HepG2 (cell line): ENCODE results near the gene GP1BA. TPM values are rescaled to one million over a fixed set of nuclear protein-coding genes. Genes with fewer than 3 reads are reported as not detected.

Source experiments
- CEBPZ ChIP-seq: IDR thresholded peaks from 2 replicates; pipeline ENCODE4 v1.6.1; 2012; ENCODE audit warnings: low read length, improper control_type of control experiment
- CHD2 ChIP-seq: IDR thresholded peaks from 2 replicates; pipeline ENCODE4 v1.6.1; 2011; ENCODE audit warnings: low read depth, low read length, improper control_type of control experiment
- DBP ChIP-seq: sonication (generic); formaldehyde crosslinking; IDR thresholded peaks from 2 replicates; pipeline ENCODE4 v1.4.0; 2020; ENCODE audit warnings: missing genetic modification reagents; ENCODE audit errors: not compliant biosample characterization
- E2F1 ChIP-seq: sonication (generic); formaldehyde crosslinking; IDR thresholded peaks from 2 replicates; pipeline ENCODE4 v1.5.0; 2020; ENCODE audit warnings: missing genetic modification reagents
- HMG20A ChIP-seq: IDR thresholded peaks from 2 replicates; pipeline ENCODE4 v1.6.1; 2016; ENCODE audit warnings: borderline replicate concordance
- KDM5A ChIP-seq: fragments of 200-600 bp; sonication (generic); IDR thresholded peaks from 2 replicates; pipeline ENCODE4 v1.7.0; 2018; ENCODE audit warnings: antibody characterized with exemption, mild to moderate bottlenecking, low read length, borderline replicate concordance
- NFATC3 ChIP-seq: sonication (generic); formaldehyde crosslinking; IDR thresholded peaks from 2 replicates; pipeline ENCODE4 v1.5.1; 2020; ENCODE audit warnings: mild to moderate bottlenecking, missing genetic modification reagents
- POLR2AphosphoS5 ChIP-seq: IDR thresholded peaks from 2 replicates; pipeline ENCODE4 v1.6.1; 2012; ENCODE audit warnings: low read depth, low read length
- PRDM10 ChIP-seq: sonication (generic); formaldehyde crosslinking; IDR thresholded peaks from 2 replicates; pipeline ENCODE4 v1.4.0; 2020; ENCODE audit warnings: low read depth, missing genetic modification reagents
- SATB2 ChIP-seq: sonication (generic); formaldehyde crosslinking; IDR thresholded peaks from 2 replicates; pipeline ENCODE4 v1.5.0; 2020; ENCODE audit warnings: missing genetic modification reagents
- TEAD2 ChIP-seq: sonication (generic); formaldehyde crosslinking; IDR thresholded peaks from 2 replicates; pipeline ENCODE4 v1.9.0; 2021; ENCODE audit warnings: missing genetic modification reagents
- TEAD3 ChIP-seq: optimal IDR thresholded peaks from 2 replicates; pipeline ENCODE3; 2016; ENCODE audit warnings: borderline replicate concordance
- YEATS2 ChIP-seq: sonication (generic); formaldehyde crosslinking; IDR thresholded peaks from 2 replicates; pipeline ENCODE4 v1.4.0; 2020; ENCODE audit warnings: missing genetic modification reagents, borderline replicate concordance
- ZNF430 ChIP-seq: sonication (generic); formaldehyde crosslinking; IDR thresholded peaks from 2 replicates; pipeline ENCODE4 v1.9.0; 2021; ENCODE audit warnings: mild to moderate bottlenecking, missing genetic modification reagents
- ZNF431 ChIP-seq: sonication (generic); formaldehyde crosslinking; IDR thresholded peaks from 2 replicates; pipeline ENCODE4 v1.9.0; 2022; ENCODE audit warnings: missing genetic modification reagents, low read depth, mild to moderate bottlenecking, borderline replicate concordance
- ZNF501 ChIP-seq: sonication (generic); formaldehyde crosslinking; IDR thresholded peaks from 2 replicates; pipeline ENCODE4 v1.5.1; 2020; ENCODE audit warnings: mild to moderate bottlenecking, moderate library complexity, missing genetic modification reagents
- ZNF839 ChIP-seq: sonication (generic); formaldehyde crosslinking; IDR thresholded peaks from 2 replicates; pipeline ENCODE4 v1.4.0; 2020; ENCODE audit warnings: missing genetic modification reagents, mild to moderate bottlenecking, borderline replicate concordance
- polyA plus RNA-seq, 8 experiments: library from polyadenylated mRNA; depleted of rRNA in 3 of 8; stranded (reverse) in 7 of 8; unstranded in 1 of 8; fragments of >200 nt; fragmentation: Illumina TruSeq in 4 of 8; extraction: Trizol in 4 of 8; gene quantifications; 2 replicates each; pipeline versions ENCODE4 v1.2.1 to v1.2.3, GENCODE V29; 2011 to 2016; ENCODE audit warnings: low read depth in 4 of 8, missing spikeins in 1 of 8, mixed read lengths in 1 of 8; ENCODE audit not compliant: insufficient read depth in 1 of 8
- total RNA-seq, 5 experiments: library from RNA; depleted of rRNA; stranded (reverse); fragments of >200 nt; fragmentation: Illumina TruSeq; extraction: Trizol; gene quantifications; 2 replicates each; pipeline ENCODE4 v1.2.3, GENCODE V29; 2016; ENCODE audit warnings: low read depth in 1 of 5

GP1BA gene
- total and polyA plus RNA-seq, 2 of the 13 experiments (the other 11 are each of a cell fraction or from before 2014, with no cell fraction given), result not detected

GRCh38 chr17:4966844-4967538 lies 34.9 kb downstream of the GP1BA start (continued):
- TF ChIP-seq PRDM10 (CRISPR knock-in tag) (no peak), CHD2 (peak; percentile 75), E2F1 (CRISPR knock-in tag) (peak; percentile 72; the same call in 1 of the 2 replicates), YEATS2 (CRISPR knock-in tag) (no peak), TEAD2 (CRISPR knock-in tag) (peak; percentile 88), SATB2 (peak; percentile 38; the same call in 1 of the 2 replicates), ZNF501 (CRISPR knock-in tag) (peak; percentile 53; the same call in 1 of the 2 replicates), DBP (CRISPR knock-in tag) (peak; percentile 55), ZNF430 (CRISPR knock-in tag) (peak; percentile 66; the same call in 1 of the 2 replicates), ZNF839 (CRISPR knock-in tag) (no peak), KDM5A (peak; percentile 13; the same call in 1 of the 2 replicates), HMG20A (CRISPR knock-in tag) (no peak), TEAD3 (peak; percentile 91), CEBPZ (peak; percentile 93), NFATC3 (CRISPR knock-in tag) (peak; percentile 75; the same call in 1 of the 2 replicates), ZNF431 (CRISPR knock-in tag) (0 out of 2 replicates have a peak, but pooled peaks have one; percentile 41), POLR2AphosphoS5 (peak; percentile 43; the same call in 1 of the 2 replicates)
